ENCODE measurements around the gene CACNA2D3.

Gene CACNA2D3

GRCh38 chr3:54858093-54858785, 735.9 kb downstream of the CACNA2D3 start:
- in situ Hi-C loops (cut with HindIII; ENCODE audit: low sequenced_read_pairs), result loop anchor here (25.0 kb wide), 1 partner anchor 629 kb away; the partner anchor contains the start of gene WNT5A

- in situ Hi-C loops (cut with HindIII; ENCODE audit: low sequenced_read_pairs), result loop anchor here (25.0 kb wide), 1 partner anchor 628 kb away; the partner anchor contains the start of gene WNT5A
Observed at GRCh38 chr3:54859184-54859583, 736.8 kb downstream of the CACNA2D3 start.

DNA sequence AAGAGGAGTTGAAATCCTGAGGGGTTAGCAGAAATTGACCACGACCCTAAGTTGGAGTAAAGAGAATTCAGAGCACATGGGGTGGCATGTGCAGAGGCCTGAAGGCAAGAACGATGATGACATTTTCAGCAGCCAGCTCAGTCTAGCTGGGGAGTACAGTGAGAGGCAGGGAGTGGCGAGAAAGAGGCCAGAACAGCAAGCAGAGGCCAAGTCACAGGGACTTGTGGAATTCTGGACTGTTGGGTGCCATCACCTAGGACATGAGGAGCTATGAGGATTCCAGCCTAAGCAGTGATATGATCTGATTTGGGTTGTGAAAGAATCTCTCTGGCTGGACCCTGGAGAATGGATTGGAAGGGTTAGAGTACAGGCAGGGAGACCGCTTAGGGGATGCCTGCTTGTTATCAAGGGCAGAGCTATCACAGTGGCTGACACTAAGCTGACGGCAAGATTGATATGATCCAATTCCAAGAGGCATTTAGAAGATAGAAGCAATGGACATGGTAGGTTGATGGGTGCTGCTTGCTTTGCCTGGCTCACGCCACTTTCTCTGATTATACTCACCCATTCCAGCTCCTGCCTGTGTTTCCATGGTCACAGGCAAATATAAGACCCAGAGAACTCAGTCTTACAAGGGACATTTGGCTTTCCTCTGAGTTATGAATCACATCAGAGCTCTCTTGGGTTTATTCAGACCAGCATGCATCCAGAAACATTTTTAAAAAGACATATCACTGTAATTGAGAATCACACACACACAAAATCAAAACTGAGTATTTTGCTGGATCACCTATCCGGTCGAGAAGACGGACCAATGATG, 739.1 kb downstream of the CACNA2D3 start:
- in situ Hi-C loops (cut with HindIII; ENCODE audit: low sequenced_read_pairs), result loop anchor here (25.0 kb wide), 1 partner anchor 626 kb away; the partner anchor contains the start of gene WNT5A

DNA sequence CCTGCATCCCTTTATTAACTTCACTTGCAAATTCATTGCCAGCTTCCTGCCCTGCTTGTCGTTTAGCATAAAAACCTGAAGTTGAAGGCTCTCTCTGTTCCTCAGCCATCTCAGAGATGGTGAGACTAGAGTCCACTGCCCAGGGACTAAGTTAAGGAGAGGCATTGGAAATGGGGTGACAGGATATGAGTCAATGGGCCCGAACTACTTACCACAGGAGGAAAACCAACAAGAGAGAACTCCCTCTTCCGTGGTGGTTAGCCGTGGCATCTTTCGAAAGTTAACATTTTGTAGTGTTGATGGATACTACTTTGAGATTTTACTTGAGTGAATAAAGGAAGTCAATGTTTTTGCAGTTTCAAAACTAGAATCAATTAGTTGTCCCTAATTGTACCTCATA, 740.2 kb downstream of the CACNA2D3 start:
- in situ Hi-C loops (cut with HindIII; ENCODE audit: low sequenced_read_pairs), result loop anchor here (25.0 kb wide), 1 partner anchor 625 kb away; the partner anchor contains the start of gene WNT5A

GRCh38 chr3:54863366-54863765, 741.0 kb downstream of the CACNA2D3 start:
- in situ Hi-C loops (cut with HindIII; ENCODE audit: low sequenced_read_pairs), result loop anchor here (25.0 kb wide), 1 partner anchor 624 kb away; the partner anchor contains the start of gene WNT5A

DNA sequence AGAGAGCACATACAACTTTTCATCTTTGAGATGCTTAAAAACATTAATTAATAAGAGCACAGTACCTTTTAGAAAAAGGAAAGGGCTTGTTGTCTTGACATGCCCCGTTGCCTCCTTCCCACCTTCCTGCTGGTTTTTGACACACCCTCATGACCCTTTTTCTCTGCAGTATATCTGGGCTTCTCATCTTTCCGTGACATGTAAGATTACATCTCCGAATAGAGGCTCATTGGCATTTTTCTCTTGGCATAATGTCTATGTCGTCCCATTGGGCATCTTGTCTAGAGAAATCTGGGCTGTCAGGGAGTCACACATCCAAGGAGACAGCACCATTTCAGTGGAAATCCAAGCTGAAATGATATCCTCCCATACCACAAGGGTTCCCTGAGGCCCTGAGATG, 741.4 kb downstream of the CACNA2D3 start:
- in situ Hi-C loops (cut with HindIII; ENCODE audit: low sequenced_read_pairs), result loop anchor here (25.0 kb wide), 1 partner anchor 624 kb away; the partner anchor contains the start of gene WNT5A

GRCh38 chr3:54865316-54865715, 743.0 kb downstream of the CACNA2D3 start:
- in situ Hi-C loops (cut with HindIII; ENCODE audit: low sequenced_read_pairs), result loop anchor here (25.0 kb wide), 1 partner anchor 622 kb away; the partner anchor contains the start of gene WNT5A

DNA sequence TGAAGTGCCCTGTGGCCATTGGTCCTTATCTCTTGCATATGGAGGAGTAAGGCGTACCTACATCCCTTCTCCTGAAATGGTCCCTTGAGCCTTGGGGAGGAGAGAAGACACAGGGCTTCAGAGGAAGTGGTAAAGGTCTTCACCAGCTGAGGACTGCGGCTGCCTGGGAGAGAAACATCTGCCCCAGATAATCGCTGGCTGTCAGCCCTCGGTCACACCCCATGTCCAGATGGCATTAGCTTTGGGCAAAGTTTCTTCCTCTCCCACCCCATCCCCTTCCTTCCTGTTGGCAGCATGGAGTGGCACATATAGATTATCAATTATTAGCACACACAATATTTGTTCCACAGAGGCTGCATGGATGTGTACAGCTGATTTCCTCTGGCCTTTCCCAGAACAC, 743.9 kb downstream of the CACNA2D3 start:
- in situ Hi-C loops (cut with HindIII; ENCODE audit: low sequenced_read_pairs), result loop anchor here (25.0 kb wide), 1 partner anchor 621 kb away; the partner anchor contains the start of gene WNT5A

DNA sequence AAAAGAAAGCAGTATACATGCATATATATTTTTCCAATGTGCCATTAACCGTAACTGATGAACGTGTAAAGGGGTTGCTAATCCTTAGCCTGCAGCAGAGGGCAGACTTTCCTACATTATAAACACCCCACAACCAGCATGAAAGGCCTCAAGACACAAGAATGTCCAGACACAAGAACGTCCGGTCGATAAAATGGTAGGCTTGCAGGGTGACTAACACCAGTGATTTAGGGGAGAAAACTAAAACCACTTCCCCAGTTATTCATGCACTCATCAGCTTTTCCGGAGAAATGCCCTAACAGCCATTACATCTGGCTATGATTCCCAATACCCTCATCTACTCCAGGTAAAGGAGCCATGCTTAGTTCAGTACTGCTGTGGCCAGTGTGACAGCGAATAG, 748.1 kb downstream of the CACNA2D3 start:
- in situ Hi-C loops (cut with HindIII; ENCODE audit: low sequenced_read_pairs), result loop anchor here (25.0 kb wide), 1 partner anchor 617 kb away; the partner anchor contains the start of gene WNT5A

DNA sequence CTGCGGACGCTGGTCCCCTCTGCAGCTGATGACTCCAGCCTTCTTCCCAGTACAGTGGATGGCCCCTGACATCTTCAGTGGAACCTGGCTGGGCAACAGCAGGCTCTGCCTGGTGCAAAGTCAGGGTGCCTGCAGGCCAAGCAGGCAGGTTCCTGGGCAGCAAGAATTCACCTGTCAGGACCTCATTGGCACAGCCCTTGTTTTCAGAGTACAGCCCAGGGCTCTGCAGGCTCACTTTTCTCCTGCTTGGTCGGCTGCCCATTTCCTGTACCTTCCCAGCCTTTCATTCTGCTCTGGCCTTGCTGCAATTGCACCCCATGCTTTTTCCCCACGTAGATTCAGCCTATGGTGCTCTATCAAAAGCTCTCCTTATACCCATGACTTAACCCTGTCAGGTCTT, 749.5 kb downstream of the CACNA2D3 start:
- in situ Hi-C loops (cut with HindIII; ENCODE audit: low sequenced_read_pairs), result loop anchor here (25.0 kb wide), 1 partner anchor 615 kb away; the partner anchor contains the start of gene WNT5A

DNA sequence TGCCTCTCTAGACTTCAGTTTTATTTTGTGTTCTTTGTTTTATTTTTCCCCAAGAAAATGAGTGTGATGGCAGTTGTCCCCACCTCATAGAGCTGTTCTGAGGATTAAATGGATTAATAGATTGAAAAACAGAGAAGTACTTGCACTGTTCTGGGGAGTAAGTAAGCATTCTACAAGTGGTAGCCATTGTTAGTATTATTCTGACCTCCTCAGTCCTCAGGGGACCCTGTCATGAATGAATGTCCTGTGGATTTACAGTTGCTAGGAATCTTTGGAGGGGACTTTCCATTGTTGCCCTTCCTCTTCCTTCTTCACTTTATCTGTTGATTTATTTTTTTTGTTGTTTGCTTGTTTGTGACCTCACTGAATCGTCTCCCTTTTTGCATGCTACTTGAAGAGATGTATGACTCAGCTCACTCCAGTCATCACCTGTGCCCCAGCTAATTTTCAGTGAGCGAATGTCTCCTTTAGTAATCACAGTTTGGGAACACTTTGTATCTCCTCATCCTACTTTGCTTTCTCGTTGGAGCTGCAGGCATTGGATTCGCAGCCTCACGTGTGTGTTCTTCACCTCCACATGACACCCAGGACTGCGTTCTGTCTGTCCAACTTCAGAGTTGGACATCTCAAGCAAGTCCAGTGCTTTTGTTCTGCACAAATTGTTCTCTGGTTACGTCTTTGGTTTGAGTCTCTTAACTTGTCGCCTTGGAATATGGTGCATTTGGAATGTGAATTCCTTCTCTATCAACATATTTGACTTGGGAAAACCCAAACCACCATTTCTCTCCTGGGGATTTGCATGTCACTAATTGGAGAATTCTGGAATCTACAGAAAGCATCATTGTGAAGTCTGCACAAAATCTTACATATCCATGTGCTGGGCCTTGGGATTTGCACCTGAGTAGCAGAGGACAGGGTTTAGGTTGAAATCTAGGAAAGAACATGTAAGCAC, 751.0 kb downstream of the CACNA2D3 start:
- in situ Hi-C loops (cut with HindIII; ENCODE audit: low sequenced_read_pairs), result loop anchor here (25.0 kb wide), 1 partner anchor 614 kb away; the partner anchor contains the start of gene WNT5A

- in situ Hi-C loops (cut with HindIII; ENCODE audit: low sequenced_read_pairs), result loop anchor here (25.0 kb wide), 1 partner anchor 612 kb away; the partner anchor contains the start of gene WNT5A
Observed at GRCh38 chr3:54874816-54875556, 752.6 kb downstream of the CACNA2D3 start.

GRCh38 chr3:54875596-54876268, 753.4 kb downstream of the CACNA2D3 start:
- in situ Hi-C loops (cut with HindIII; ENCODE audit: low sequenced_read_pairs), result no loop called here

GRCh38 chr3:54876694-54877093, 754.3 kb downstream of the CACNA2D3 start:
- in situ Hi-C loops (cut with HindIII; ENCODE audit: low sequenced_read_pairs), result no loop called here

DNA sequence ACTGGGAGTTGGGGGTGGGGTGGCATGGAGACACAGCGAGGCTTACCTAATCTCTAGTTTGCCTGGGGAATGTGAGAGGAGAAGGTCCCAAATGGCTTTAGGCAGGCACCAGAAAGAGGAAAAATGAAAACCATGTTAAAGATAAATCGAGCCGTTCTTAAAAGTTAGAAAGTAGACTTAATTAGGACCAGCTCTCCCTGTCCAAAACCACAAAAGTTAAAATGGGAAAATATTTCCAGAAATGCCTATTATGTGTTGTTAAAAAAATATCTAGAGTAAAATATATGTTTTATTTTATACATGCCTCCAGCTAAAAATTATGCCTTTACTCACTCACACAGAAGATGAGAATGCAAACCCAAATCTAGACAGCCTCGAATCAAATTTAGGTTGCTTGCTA, 755.4 kb downstream of the CACNA2D3 start:
- in situ Hi-C loops (cut with HindIII; ENCODE audit: low sequenced_read_pairs), result no loop called here

DNA sequence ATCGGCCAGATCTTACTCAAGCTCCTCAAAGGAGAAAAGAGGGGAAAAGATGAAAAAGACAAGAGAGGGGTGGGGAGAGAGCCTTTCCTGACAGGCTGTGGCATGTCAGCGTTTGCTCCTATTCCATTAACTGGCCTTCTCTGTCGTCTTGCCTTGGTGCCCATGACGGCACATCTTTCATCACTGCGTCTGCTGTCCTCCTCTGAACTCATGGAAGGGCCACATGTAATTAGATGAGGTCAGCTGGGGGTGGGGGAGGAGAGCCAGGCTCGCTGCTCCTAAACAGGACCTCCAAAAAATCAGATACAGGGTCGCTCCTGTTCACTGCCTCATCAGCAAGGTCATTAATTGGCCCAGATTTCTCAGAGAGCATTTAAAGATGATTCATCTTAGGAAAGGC, 755.8 kb downstream of the CACNA2D3 start:
- in situ Hi-C loops (cut with HindIII; ENCODE audit: low sequenced_read_pairs), result no loop called here

GRCh38 chr3:54882129-54882833, 759.9 kb downstream of the CACNA2D3 start:
- in situ Hi-C loops (cut with HindIII; ENCODE audit: low sequenced_read_pairs), result no loop called here

DNA sequence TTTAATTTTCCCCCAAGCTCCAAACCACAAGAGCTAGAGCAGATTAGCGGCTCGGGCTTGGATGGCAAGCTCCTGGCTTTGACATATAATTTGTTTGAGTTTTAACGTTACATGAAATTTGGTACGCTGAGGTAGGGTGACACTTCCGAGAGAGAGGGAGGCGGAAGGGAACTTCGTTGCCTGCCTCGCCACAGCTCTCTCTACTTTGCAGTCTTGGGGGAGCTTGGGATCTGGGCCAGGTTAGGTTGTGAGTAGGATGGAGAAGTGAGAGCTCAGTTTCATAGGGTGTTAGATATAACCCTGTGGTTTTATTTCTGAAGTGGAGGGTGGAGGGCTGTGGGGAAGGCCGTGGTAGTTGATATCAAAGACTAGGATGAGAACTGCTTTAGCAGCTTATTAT, 765.8 kb downstream of the CACNA2D3 start:
- in situ Hi-C loops (cut with HindIII; ENCODE audit: low sequenced_read_pairs), result loop anchor here (5.0 kb wide), 1 partner anchor 59 kb away; no protein-coding TSS in a partner anchor

All from endothelial cell of hepatic sinusoid (primary cell).